Measurements from ENCODE around the gene TNFSF12.

- no peak for TF ChIP-seq CTCF (IDR thresholded peaks at IDR 0.05; ENCODE audit: insufficient read depth, low read length, poor library complexity, severe bottlenecking)
- TF ChIP-seq EZH2phosphoT487 (conservative IDR thresholded peaks at IDR 0.05; ENCODE audit: low read length) = no peak
These were observed 25.5 kb downstream of the TNFSF12 start for GRCh38 chr17:7574176-7574953.

Data from SU-DHL-6 (cell line).